ENCODE results near the gene KCTD2. TPM values are rescaled to one million over a fixed set of nuclear protein-coding genes. Genes with fewer than 3 reads are reported as not detected.

Gene KCTD2
- total and polyA plus RNA-seq, 2 of the 13 experiments (the other 11 are each of a cell fraction or from before 2014, with no cell fraction given) = 28.3 to 32.6 TPM

- TF ChIP-seq BCLAF1 (IDR thresholded peaks at IDR 0.05) (no peak), ZNF18 (CRISPR knock-in tag; IDR thresholded peaks at IDR 0.05; ENCODE audit: insufficient replicate concordance) (peak; percentile 66), THAP11 (CRISPR knock-in tag; IDR thresholded peaks at IDR 0.05) (no peak), AHR (CRISPR knock-in tag; IDR thresholded peaks at IDR 0.05) (no peak), ZNF503 (CRISPR knock-in tag; IDR thresholded peaks at IDR 0.05) (0 out of 2 replicates have a peak, but pooled peaks have one; percentile 34), ZNF205 (CRISPR knock-in tag; IDR thresholded peaks at IDR 0.05) (0 out of 2 replicates have a peak, but pooled peaks have one; percentile 5), ZNF800 (CRISPR knock-in tag; IDR thresholded peaks at IDR 0.05) (0 out of 2 replicates have a peak, but pooled peaks have one; percentile 60), NFAT5 (CRISPR knock-in tag; IDR thresholded peaks at IDR 0.05) (0 out of 2 replicates have a peak, but pooled peaks have one; percentile 24), STAT6 (CRISPR knock-in tag; IDR thresholded peaks at IDR 0.05; ENCODE audit: borderline replicate concordance) (no peak)
Measured at GRCh38 chr17:75088465-75089417, 41.7 kb downstream of the KCTD2 start (continued).

Measured in HepG2 (cell line).